ENCODE data around the gene CLCF1.

DNA sequence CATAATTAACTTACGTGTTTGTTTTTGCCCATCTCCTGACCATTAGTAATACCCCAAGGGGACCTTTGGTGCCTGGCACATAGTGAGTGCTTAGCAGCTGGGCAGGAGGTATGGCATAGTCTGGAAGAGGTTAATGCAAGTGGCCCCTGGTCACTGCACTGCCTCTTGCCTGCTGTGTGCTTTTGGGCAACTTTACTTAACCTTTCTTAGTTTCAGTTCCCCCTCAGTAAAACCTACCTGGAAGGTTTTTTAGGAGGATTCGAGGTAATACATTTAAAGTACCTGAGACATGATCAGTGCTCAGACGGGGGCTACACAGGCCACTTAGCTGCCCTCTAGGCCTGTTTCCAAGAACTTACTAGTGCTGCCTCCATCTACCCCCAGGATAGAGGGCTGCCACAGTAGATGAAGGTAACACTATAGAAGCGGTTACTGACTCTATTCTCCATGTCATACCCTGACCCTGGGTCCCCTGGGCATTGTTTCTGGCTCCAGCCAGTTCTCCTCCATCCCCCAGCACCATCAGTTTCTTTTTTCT lies 23.4 kb downstream of the CLCF1 start:
- TF ChIP-seq CTCF (IDR thresholded peaks at IDR 0.05; ENCODE audit: low read depth, low read length, poor library complexity, severe bottlenecking) (no peak), EZH2phosphoT487 (IDR thresholded peaks at IDR 0.05; ENCODE audit: borderline replicate concordance, low read length) (no peak)
